ENCODE measurements around the gene TMOD4. TPM values are rescaled to one million over a fixed set of nuclear protein-coding genes. Genes with fewer than 3 reads are reported as not detected.

Gene TMOD4
- total and polyA plus RNA-seq, 2 of the 13 experiments (the other 11 are each of a cell fraction or from before 2014, with no cell fraction given): 0.66 TPM; not detected in 1

DNA sequence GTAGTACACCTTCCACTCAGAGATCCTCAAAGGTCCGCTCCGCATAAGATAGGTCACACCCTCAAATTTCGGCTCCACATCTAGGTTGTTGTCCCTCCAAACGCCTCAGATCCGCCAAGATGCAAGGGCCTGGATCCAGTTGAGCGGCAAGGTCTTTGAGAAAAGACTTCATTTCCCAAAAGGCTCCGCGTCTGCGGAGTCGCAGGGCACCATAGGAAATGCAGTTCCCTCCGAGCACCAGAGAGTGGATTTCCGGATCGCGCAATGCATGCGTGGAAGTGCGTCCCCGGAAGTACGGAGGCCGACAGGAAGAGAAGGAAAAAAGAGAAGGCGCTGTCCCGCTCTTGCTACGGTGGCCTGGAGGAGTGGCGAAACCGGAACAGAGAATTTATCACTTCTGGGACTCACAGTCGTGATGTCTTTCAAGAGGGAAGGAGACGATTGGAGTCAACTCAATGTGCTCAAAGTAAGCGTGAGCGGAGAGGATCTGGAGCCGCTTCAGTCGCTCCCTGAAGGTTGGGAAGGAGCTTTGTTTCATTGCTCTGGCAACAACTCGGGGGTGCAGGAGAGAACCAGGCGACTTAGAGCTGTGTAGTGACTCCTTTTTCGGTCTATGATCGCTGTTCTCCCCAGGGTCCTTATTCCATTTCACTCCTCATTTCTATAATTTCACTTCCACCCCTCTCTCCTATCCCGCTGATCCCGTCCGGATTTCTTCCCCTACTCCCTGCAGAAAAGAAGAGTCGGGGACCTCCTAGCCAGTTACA is 9.9 kb downstream of the TMOD4 start, which contains the start of the genes LYSMD1 and SCNM1 (continued):
- peak; percentile 67 for TF ChIP-seq ZKSCAN8 (CRISPR knock-in tag; IDR thresholded peaks at IDR 0.05; ENCODE audit: borderline replicate concordance)
- 0 out of 2 replicates have a peak, but pooled peaks have one; percentile 30 for TF ChIP-seq ZNF331 (CRISPR knock-in tag; IDR thresholded peaks at IDR 0.05)
- no peak; a peak in 1 of 4 replicates for TF ChIP-seq KLF16 (CRISPR knock-in tag; IDR thresholded peaks at IDR 0.05)
- no peak for TF ChIP-seq ZNF496 (CRISPR knock-in tag; IDR thresholded peaks at IDR 0.05; ENCODE audit: insufficient replicate concordance)
- peak; percentile 78; the same call in 1 of the 2 replicates for TF ChIP-seq KMT2A (CRISPR knock-in tag; IDR thresholded peaks at IDR 0.05)
- TF ChIP-seq ELK4 (CRISPR knock-in tag; IDR thresholded peaks at IDR 0.05; ENCODE audit: borderline replicate concordance): peak; percentile 98; the same call in 1 of the 2 replicates
- TF ChIP-seq EP300 (IDR thresholded peaks at IDR 0.05; ENCODE audit: low read depth in 2 of 2, low read length in 2 of 2): peak in 1 of 2 experiments; percentile 54; a peak in 1 of 4 replicates
- TF ChIP-seq EP300 (CRISPR knock-in tag; IDR thresholded peaks at IDR 0.05; ENCODE audit: borderline replicate concordance): peak; percentile 29; the same call in 1 of the 2 replicates
- peak; percentile 67; the same call in 1 of the 2 replicates for TF ChIP-seq MAF1 (CRISPR knock-in tag; IDR thresholded peaks at IDR 0.05; ENCODE audit: borderline replicate concordance)
- peak; percentile 81 for TF ChIP-seq ISL2 (CRISPR knock-in tag; IDR thresholded peaks at IDR 0.05)
- TF ChIP-seq THAP7 (CRISPR knock-in tag; IDR thresholded peaks at IDR 0.05): peak; percentile 99
- peak; percentile 77; the same call in 1 of the 2 replicates for TF ChIP-seq SAFB2 (CRISPR knock-in tag; IDR thresholded peaks at IDR 0.05; ENCODE audit: borderline replicate concordance, low read depth)
- no peak for TF ChIP-seq ZNF20 (CRISPR knock-in tag; IDR thresholded peaks at IDR 0.05)
- TF ChIP-seq NCOA1 (CRISPR knock-in tag; IDR thresholded peaks at IDR 0.05): no peak
- TF ChIP-seq ZSCAN20 (CRISPR knock-in tag; IDR thresholded peaks at IDR 0.05; ENCODE audit: borderline replicate concordance): 0 out of 2 replicates have a peak, but pooled peaks have one; percentile 39
- TF ChIP-seq, protein P1, sequence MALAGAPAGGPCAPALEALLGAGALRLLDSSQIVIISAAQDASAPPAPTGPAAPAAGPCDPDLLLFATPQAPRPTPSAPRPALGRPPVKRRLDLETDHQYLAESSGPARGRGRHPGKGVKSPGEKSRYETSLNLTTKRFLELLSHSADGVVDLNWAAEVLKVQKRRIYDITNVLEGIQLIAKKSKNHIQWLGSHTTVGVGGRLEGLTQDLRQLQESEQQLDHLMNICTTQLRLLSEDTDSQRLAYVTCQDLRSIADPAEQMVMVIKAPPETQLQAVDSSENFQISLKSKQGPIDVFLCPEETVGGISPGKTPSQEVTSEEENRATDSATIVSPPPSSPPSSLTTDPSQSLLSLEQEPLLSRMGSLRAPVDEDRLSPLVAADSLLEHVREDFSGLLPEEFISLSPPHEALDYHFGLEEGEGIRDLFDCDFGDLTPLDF (CRISPR knock-in tag; IDR thresholded peaks at IDR 0.05): peak; percentile 89
- no peak for TF ChIP-seq ZNF710 (CRISPR knock-in tag; IDR thresholded peaks at IDR 0.05; ENCODE audit: borderline replicate concordance)
- TF ChIP-seq RORA (CRISPR knock-in tag; IDR thresholded peaks at IDR 0.05): no peak
- TF ChIP-seq HNF4G (IDR thresholded peaks at IDR 0.05; ENCODE audit: borderline replicate concordance, low read depth, low read length): no peak; the same call in 1 of the 2 replicates
- no peak for TF ChIP-seq HNF4G (CRISPR knock-in tag; IDR thresholded peaks at IDR 0.05; ENCODE audit: borderline replicate concordance, low read depth)
- TF ChIP-seq, protein P2, sequence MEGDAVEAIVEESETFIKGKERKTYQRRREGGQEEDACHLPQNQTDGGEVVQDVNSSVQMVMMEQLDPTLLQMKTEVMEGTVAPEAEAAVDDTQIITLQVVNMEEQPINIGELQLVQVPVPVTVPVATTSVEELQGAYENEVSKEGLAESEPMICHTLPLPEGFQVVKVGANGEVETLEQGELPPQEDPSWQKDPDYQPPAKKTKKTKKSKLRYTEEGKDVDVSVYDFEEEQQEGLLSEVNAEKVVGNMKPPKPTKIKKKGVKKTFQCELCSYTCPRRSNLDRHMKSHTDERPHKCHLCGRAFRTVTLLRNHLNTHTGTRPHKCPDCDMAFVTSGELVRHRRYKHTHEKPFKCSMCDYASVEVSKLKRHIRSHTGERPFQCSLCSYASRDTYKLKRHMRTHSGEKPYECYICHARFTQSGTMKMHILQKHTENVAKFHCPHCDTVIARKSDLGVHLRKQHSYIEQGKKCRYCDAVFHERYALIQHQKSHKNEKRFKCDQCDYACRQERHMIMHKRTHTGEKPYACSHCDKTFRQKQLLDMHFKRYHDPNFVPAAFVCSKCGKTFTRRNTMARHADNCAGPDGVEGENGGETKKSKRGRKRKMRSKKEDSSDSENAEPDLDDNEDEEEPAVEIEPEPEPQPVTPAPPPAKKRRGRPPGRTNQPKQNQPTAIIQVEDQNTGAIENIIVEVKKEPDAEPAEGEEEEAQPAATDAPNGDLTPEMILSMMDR (CRISPR knock-in tag; IDR thresholded peaks at IDR 0.05): no peak; the same call in 1 of the 2 replicates
- TF ChIP-seq ZNF879 (CRISPR knock-in tag; IDR thresholded peaks at IDR 0.05): 0 out of 2 replicates have a peak, but pooled peaks have one; percentile 61

Data from HepG2 (cell line).